Measurements from ENCODE around the gene BYSL. TPM values are rescaled to one million over a fixed set of nuclear protein-coding genes. Genes with fewer than 3 reads are reported as not detected.
"Not testable (repeated sequence)": the region's sequence is repeated elsewhere in the genome, so short reads cannot be mapped to it uniquely, and the experiment has no call there.

Gene BYSL
- total RNA-seq, 2 experiments from 2014 or later, result 36.1 to 54.5 TPM

- intact Hi-C loops (cut with micrococcal nuclease; ENCODE audit: unreplicated experiment), result loop anchor here (1.0 to 5.0 kb wide), 4 partner anchors 36 to 155 kb away; partner anchors contain the start of gene TOMM6
- H4K20me1 ChIP-seq (ENCODE audit: insufficient read depth, low read length), result peaks cover 24% of the 10 kb centered on the region
Observed at GRCh38 chr6:41941280-41942066, 20.2 kb downstream of the BYSL start, which contains the start of gene CCND3. Gene CCND3 (minus strand): TSS chr6:41941808. CDS start chr6:41941649, 159 bp downstream.

GRCh38 chr6:41942067-41942851 lies 21.0 kb downstream of the BYSL start:
- no peak for TF ChIP-seq EZH2phosphoT487 (IDR thresholded peaks at IDR 0.05; ENCODE audit: borderline replicate concordance, low read depth, low read length)
- no peak for TF ChIP-seq CTCF (conservative IDR thresholded peaks at IDR 0.05; ENCODE audit: low read length)
- BruUV-seq (replicated peaks), result TSS peak; percentile 97
- ChIA-PET CTCF (ENCODE audit: unreplicated experiment) (interaction anchor here (1.1 kb wide), 1 partner anchor 21 kb away, joined by 3 read pairs; the partner anchor contains the start of genes BYSL and MED20), POLR2A (interaction anchor here (0.5 to 2.2 kb wide), 21 partner anchors 13 to 1626 kb away, joined by 3 to 7 read pairs (median 4); partner anchors contain the start of gene TOMM6)
- intact Hi-C loops (cut with micrococcal nuclease; ENCODE audit: unreplicated experiment), result loop anchor here (5.0 kb wide), 1 partner anchor 35 kb away; no protein-coding TSS in a partner anchor
- Histone ChIP-seq H3K4me1 (ENCODE audit: insufficient read depth, low read length, poor library complexity, severe bottlenecking) (peaks cover 61% of the 10 kb centered on the region), H3K4me2 (ENCODE audit: low read length) (peak overlapping the region; percentile 93), H3K9me3 (ENCODE audit: low read length) (no peaks in the 10 kb centered on the region), H3K27ac (ENCODE audit: low read depth, low read length, poor library complexity, severe bottlenecking) (peak overlapping the region; percentile 81), H3K79me2 (ENCODE audit: insufficient read depth, low read depth, low read length) (peaks cover 57% of the 10 kb centered on the region), H3K9me2 (ENCODE audit: insufficient read depth, low read length) (no peaks in the 10 kb centered on the region), H4K20me1 (ENCODE audit: insufficient read depth, low read length) (peaks cover 24% of the 10 kb centered on the region), H3K36me3 (ENCODE audit: insufficient read depth, low read length) (peaks cover 42% of the 10 kb centered on the region), H3K4me3 (ENCODE audit: low read depth, low read length, poor library complexity, severe bottlenecking) (peak overlapping the region; percentile 93), H2AFZ (ENCODE audit: low read length) (peak overlapping the region; percentile 44; the same call in 1 of the 2 replicates)
- DNase-seq (ENCODE audit: low spot score), result peak; percentile 27

More at GRCh38 chr6:41941280-41942066, 20.2 kb downstream of the BYSL start, which contains the start of gene CCND3:
- Histone ChIP-seq H3K79me2 (ENCODE audit: insufficient read depth, low read depth, low read length) (peaks cover 65% of the 10 kb centered on the region), H3K4me1 (ENCODE audit: insufficient read depth, low read length, poor library complexity, severe bottlenecking) (peaks cover 69% of the 10 kb centered on the region), H3K27ac (ENCODE audit: low read depth, low read length, poor library complexity, severe bottlenecking) (peak within 1 kb of the TSS; percentile 82), H3K36me3 (ENCODE audit: insufficient read depth, low read length) (peaks cover 50% of the 10 kb centered on the region), H2AFZ (ENCODE audit: low read length) (peak within 1 kb of the TSS; percentile 44; the same call in 1 of the 2 replicates), H3K4me2 (ENCODE audit: low read length) (peak within 1 kb of the TSS; percentile 93), H3K4me3 (ENCODE audit: low read depth, low read length, poor library complexity, severe bottlenecking) (peak within 1 kb of the TSS; percentile 93), H3K9me3 (ENCODE audit: low read length) (no peaks in the 10 kb centered on the region), H3K9me2 (ENCODE audit: insufficient read depth, low read length) (no peaks in the 10 kb centered on the region)
- CTCF ChIA-PET (ENCODE audit: unreplicated experiment), result interaction anchor here (0.6 to 1.1 kb wide), 4 partner anchors 11 to 107 kb away, joined by 3 read pairs; partner anchors contain the start of genes BYSL and MED20
- POLR2A ChIA-PET, result interaction anchor here (0.5 to 3.2 kb wide), 14 partner anchors 12 to 1626 kb away, joined by 3 to 19 read pairs (median 5); partner anchors contain the start of gene TOMM6
- DNase-seq (ENCODE audit: low spot score), result peak; percentile 95
- no peak for TF ChIP-seq CTCF (conservative IDR thresholded peaks at IDR 0.05; ENCODE audit: low read length)
- no peak for TF ChIP-seq EZH2phosphoT487 (IDR thresholded peaks at IDR 0.05; ENCODE audit: borderline replicate concordance, low read depth, low read length)
- no TSS peak for BruUV-seq (replicated peaks)

- H3K9me3 ChIP-seq (ENCODE audit: low read length); H2AFZ ChIP-seq (ENCODE audit: low read length); BruUV-seq (replicated peaks); CTCF ChIA-PET (ENCODE audit: unreplicated experiment); H3K9me2 ChIP-seq (ENCODE audit: insufficient read depth, low read length); DNase-seq (ENCODE audit: low spot score): not testable (repeated sequence)
- H4K20me1 ChIP-seq (ENCODE audit: insufficient read depth, low read length), result peaks cover 20% of the 10 kb centered on the region
- peak overlapping the region; percentile 81 for H3K27ac ChIP-seq (ENCODE audit: low read depth, low read length, poor library complexity, severe bottlenecking)
- intact Hi-C loops (cut with micrococcal nuclease; ENCODE audit: unreplicated experiment), result loop anchor here (5.0 kb wide), 1 partner anchor 34 kb away; no protein-coding TSS in a partner anchor
- peaks cover 51% of the 10 kb centered on the region for H3K79me2 ChIP-seq (ENCODE audit: insufficient read depth, low read depth, low read length)
- H3K4me2 ChIP-seq (ENCODE audit: low read length), result peak overlapping the region; percentile 93
- POLR2A ChIA-PET, result interaction anchor here (0.6 to 2.2 kb wide), 16 partner anchors 12 to 151 kb away, joined by 3 to 7 read pairs (median 4); no protein-coding TSS in a partner anchor
- H3K4me1 ChIP-seq (ENCODE audit: insufficient read depth, low read length, poor library complexity, severe bottlenecking), result peaks cover 55% of the 10 kb centered on the region
- peaks cover 36% of the 10 kb centered on the region for H3K36me3 ChIP-seq (ENCODE audit: insufficient read depth, low read length)
- H3K4me3 ChIP-seq (ENCODE audit: low read depth, low read length, poor library complexity, severe bottlenecking), result peak overlapping the region; percentile 93
Observed at GRCh38 chr6:41942882-41943281, 21.6 kb downstream of the BYSL start.
